ENCODE measurements around the gene ROBO1.

Gene ROBO1

GRCh38 chr3:79148786-79149185 lies 619.0 kb downstream of the ROBO1 start:
- ATAC-seq = no peak

GRCh38 chr3:79146024-79146423 lies 621.8 kb downstream of the ROBO1 start:
- no peak for ATAC-seq

GRCh38 chr3:79140708-79141107 lies 627.1 kb downstream of the ROBO1 start:
- no peak for ATAC-seq

GRCh38 chr3:79139395-79140068 lies 628.3 kb downstream of the ROBO1 start:
- no peak for ATAC-seq

GRCh38 chr3:79125313-79125984 lies 642.3 kb downstream of the ROBO1 start:
- no peak for ATAC-seq

- ATAC-seq = no peak
These were observed 652.3 kb downstream of the ROBO1 start for GRCh38 chr3:79115458-79115857.

- ATAC-seq = no peak
These were observed 653.9 kb downstream of the ROBO1 start for GRCh38 chr3:79113876-79114275.

GRCh38 chr3:79111375-79112052 lies 656.3 kb downstream of the ROBO1 start:
- no peak for ATAC-seq

GRCh38 chr3:79109754-79110153 lies 658.0 kb downstream of the ROBO1 start:
- ATAC-seq = no peak

- no peak for ATAC-seq
These were observed 664.5 kb downstream of the ROBO1 start for GRCh38 chr3:79103307-79103706.

- no peak for ATAC-seq
These were observed 669.7 kb downstream of the ROBO1 start for GRCh38 chr3:79097964-79098660.

GRCh38 chr3:79094654-79095053 lies 673.1 kb downstream of the ROBO1 start:
- ATAC-seq = no peak

GRCh38 chr3:79086514-79086913 lies 681.3 kb downstream of the ROBO1 start:
- no peak for ATAC-seq

- ATAC-seq = no peak
These were observed 682.6 kb downstream of the ROBO1 start for GRCh38 chr3:79085171-79085570.

GRCh38 chr3:79081335-79081734 lies 686.5 kb downstream of the ROBO1 start:
- ATAC-seq = no peak

- no peak for ATAC-seq
These were observed 693.2 kb downstream of the ROBO1 start for GRCh38 chr3:79074558-79074957.

- ATAC-seq = no peak
These were observed 700.1 kb downstream of the ROBO1 start for GRCh38 chr3:79067734-79068133.

- no peak for ATAC-seq
These were observed 701.3 kb downstream of the ROBO1 start for GRCh38 chr3:79066481-79066880.

- no peak for ATAC-seq
These were observed 704.2 kb downstream of the ROBO1 start for GRCh38 chr3:79063624-79064023.

GRCh38 chr3:79057756-79058155 lies 710.0 kb downstream of the ROBO1 start:
- ATAC-seq = no peak

GRCh38 chr3:79056498-79056897 lies 711.3 kb downstream of the ROBO1 start:
- ATAC-seq = no peak

GRCh38 chr3:79052054-79052681 lies 715.6 kb downstream of the ROBO1 start:
- no peak for ATAC-seq

GRCh38 chr3:79047581-79047980 lies 720.2 kb downstream of the ROBO1 start:
- ATAC-seq = no peak

Data from activated CD4-positive, CD25-positive, alpha-beta regulatory T cell treated with anti-CD3 and anti-CD28 coated beads, Interleukin-2, amount 50 U/mL, for 24 hours (primary cell).